GM12878 (cell line): ENCODE measurements around the gene CD3E. TPM values are rescaled to one million over a fixed set of nuclear protein-coding genes. Genes with fewer than 3 reads are reported as not detected.

Source experiments
- EP300 ChIP-seq, 2 experiments: fragments of 150-350 bp in 1 of 2; IDR thresholded peaks; 2 replicates each; pipeline ENCODE4 v1.6.1; 2011 to 2012; ENCODE audit warnings: low read depth in 2 of 2, low read length in 2 of 2, borderline replicate concordance in 1 of 2, improper control_type of control experiment in 1 of 2, inconsistent platforms in 1 of 2; ENCODE audit not compliant: control insufficient read depth in 1 of 2
- ETV6 ChIP-seq, 2 experiments: fragments of 450-650 bp in 1 of 2; IDR thresholded peaks in 1 of 2; conservative IDR thresholded peaks in 1 of 2; 2 replicates each; pipeline ENCODE4 v1.6.1; 2014; ENCODE audit warnings: antibody characterized with exemption in 1 of 2, borderline replicate concordance in 1 of 2, low read depth in 1 of 2, mild to moderate bottlenecking in 1 of 2, moderate library complexity in 1 of 2
- FOXM1 ChIP-seq: IDR thresholded peaks from 2 replicates; pipeline ENCODE4 v1.6.1; 2012; ENCODE audit warnings: low read depth, mild to moderate bottlenecking, inconsistent platforms, low read length, moderate library complexity
- LARP7 ChIP-seq: fragments of 450-650 bp; IDR thresholded peaks from 2 replicates; pipeline ENCODE4 v1.6.1; 2017; ENCODE audit warnings: mild to moderate bottlenecking
- RELA ChIP-seq: fragments of 450-650 bp; IDR thresholded peaks from 2 replicates; pipeline ENCODE4 v1.8.0; 2014; ENCODE audit warnings: borderline replicate concordance; ENCODE audit not compliant: partially characterized antibody
- ZNF592 ChIP-seq: fragments of 450-650 bp; IDR thresholded peaks from 2 replicates; pipeline ENCODE4 v1.6.1; 2017; ENCODE audit warnings: mild to moderate bottlenecking, moderate library complexity
- polyA plus RNA-seq, 11 experiments: library from polyadenylated mRNA; depleted of rRNA in 4 of 11; unstranded in 6 of 11; stranded (reverse) in 5 of 11; fragments of >200 nt; fragmentation: Nextera tagmentation in 4 of 11; fragmentation: Illumina TruSeq in 1 of 11; extraction: Ambion mirVana in 4 of 11; extraction: Trizol in 1 of 11; gene quantifications; 1 replicate in 1 of 11; 2 replicates in 10 of 11; pipeline versions ENCODE4 v1.2.1 to v1.2.3, GENCODE V29; 2011 to 2016; ENCODE audit warnings: inconsistent platforms in 2 of 11, missing spikeins in 2 of 11, low read depth in 1 of 11
- total RNA-seq, 4 experiments: library from RNA; depleted of rRNA in 3 of 4; stranded (reverse); fragments of >200 nt in 3 of 4; fragmentation: Illumina TruSeq in 1 of 4; extraction: Trizol in 1 of 4; gene quantifications; 2 replicates each; pipeline versions ENCODE4 v1.2.1 to v1.2.3, GENCODE V29; 2013 to 2021

CD3E gene
- total and polyA plus RNA-seq, 10 of the 15 experiments (the other 5 are each of a cell fraction or from before 2014, with no cell fraction given) = 0.10 to 17.3 (median 3.8) TPM

GRCh38 chr11:118263112-118263511, 41.4 kb upstream of the CD3E start (continued):
- TF ChIP-seq EP300 (IDR thresholded peaks at IDR 0.05; ENCODE audit: borderline replicate concordance in 1 of 2, control insufficient read depth in 1 of 2, low read depth in 2 of 2, low read length in 2 of 2) = no peak
- no peak for TF ChIP-seq ETV6 (conservative IDR thresholded peaks at IDR 0.05 in 1 of 2, IDR thresholded peaks at IDR 0.05 in 1 of 2; ENCODE audit: borderline replicate concordance in 1 of 2, low read depth in 1 of 2)
- TF ChIP-seq RELA = no peak
- no peak for TF ChIP-seq LARP7
- TF ChIP-seq ZNF592 = no peak
- no peak for TF ChIP-seq FOXM1
